HG03469 (cell line): ENCODE data around the gene CYBA.
A peak's percentile ranks its signal among the peaks of the same experiment; 100 is the strongest.

Experiments
- ATAC-seq: cut with Tn5 transposase; IDR thresholded peaks from one replicate; pipeline ENCODE4 v1.9.1; 2021; ENCODE audit warnings: mild to moderate bottlenecking, moderate library complexity, moderate number of reproducible peaks; ENCODE audit not compliant: unreplicated experiment

The CYBA gene

DNA sequence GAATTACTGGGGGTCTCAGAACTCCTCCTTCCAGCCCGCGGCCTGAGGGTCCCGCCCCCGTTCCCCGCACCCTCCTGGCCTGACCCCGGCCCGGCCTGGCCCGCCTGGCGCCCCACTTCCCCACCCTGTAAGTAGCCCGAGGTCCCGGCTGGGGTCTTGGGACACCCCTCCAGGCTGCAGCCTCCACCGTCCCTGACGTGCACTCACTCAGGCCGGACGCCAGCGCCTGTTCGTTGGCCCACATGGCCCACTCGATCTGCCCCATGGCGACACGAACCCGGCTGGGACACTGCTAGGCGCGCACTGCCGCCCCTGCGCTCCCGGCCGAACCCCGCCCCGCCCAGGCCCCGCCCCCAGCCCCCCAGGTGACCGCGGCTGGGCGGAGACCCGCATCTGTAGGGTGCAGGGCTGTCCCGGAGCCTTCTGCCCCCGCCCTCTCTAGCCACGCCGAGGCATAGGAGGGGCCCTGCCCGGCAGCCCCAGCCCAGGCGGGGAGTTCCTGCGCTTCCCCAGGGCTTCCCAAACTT is at the start of gene CYBA:
Gene CYBA, minus strand, starts transcription at position 305 of the 527 bp plus-strand sequence. Its CDS starts 40 bp downstream, at position 265.
- peak; percentile 28 for ATAC-seq

DNA sequence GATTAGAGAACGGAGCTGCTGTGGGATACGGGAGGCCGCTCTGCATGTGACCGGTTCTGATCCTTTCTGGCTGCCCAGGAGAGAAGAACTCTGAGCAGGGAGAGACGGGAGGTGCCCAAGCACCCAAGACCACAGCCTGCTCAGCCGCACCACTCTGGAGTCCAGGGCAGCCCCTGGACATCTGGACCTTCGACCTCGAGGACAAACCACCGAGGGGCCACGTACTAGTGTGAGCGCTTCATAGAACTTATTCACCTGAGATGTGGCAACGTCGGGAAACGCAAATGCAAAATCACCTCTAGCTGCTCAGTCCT is 49.4 kb upstream of the CYBA start:
- no peak for ATAC-seq

DNA sequence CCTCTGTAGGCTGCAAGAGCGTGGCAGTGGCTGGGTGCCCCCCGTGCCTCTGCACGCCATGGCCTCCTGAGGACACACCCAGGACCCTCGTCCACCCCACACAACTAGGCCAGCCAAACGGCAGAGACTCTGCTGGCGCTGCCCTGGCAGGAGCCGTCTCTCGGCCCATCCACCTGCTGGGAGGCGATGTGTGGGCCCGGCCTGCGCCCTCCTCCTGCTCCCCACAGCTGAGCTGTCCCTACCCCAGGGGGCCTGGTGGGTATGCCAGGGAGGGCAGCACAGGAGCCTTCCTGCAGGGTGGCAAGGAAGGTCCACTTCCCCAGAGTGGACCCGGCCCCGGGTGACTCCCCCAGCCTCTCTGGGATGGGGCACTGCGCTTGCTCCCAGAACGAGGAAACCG is 48.3 kb upstream of the CYBA start:
- no peak for ATAC-seq

DNA sequence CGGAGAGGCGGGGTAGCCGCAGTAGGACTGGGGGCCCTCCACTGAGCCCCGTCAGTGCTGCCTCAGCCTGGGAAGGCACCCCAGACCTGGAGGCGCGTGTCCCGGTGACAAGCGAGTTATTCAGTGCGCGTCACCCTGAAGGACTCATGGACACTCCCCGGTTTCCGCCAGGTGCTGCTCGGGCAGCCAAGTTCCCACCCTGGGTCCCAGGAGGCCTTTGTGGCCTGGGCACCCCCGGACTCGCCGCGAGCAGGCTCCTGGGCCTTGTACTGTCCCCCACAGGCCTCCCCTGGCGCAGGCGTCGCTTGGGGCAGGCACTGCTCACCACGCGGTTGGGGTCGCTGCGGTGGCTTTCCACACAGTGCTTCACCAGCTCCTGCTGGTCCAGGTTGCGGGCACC is 47.8 kb upstream of the CYBA start:
- no peak for ATAC-seq

DNA sequence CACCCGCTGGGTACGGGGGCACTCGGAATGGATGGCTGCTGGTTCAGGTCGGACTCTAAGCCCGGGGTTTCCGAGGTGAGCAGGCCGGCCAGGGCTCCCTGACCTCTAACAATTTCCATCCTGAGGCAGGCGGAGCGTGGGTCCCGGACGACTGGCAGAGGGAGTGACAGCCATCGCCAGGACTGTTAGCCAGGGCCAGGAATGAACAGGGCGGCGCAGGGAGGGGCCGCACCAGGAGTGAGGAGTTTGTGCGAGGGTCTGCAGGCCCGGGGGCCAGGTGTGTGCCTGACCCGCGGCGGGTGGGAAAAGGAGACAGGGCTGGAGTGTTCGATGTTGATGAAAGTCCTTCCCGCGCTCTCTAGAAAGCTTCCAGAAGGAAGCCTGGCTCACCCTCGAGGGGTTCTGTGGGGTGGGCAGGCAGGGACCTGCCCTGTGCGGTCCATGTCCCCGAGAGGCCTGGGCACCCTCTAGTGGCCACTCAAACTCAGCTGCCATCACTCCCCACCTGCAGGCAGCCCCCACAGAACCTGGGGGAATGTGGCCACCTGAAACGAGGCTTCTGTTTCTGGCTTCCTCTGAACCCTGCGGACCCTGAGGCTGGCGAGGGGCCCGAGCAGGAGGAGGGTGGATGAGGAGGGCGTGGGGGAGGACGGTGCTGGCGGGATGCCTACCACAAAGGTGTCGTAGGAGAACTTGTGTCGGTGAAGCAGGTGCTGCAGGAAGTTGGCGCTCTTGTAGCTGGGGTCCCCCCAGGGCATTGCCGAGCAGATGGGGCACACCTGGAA is 47.2 kb upstream of the CYBA start:
- no peak for ATAC-seq

DNA sequence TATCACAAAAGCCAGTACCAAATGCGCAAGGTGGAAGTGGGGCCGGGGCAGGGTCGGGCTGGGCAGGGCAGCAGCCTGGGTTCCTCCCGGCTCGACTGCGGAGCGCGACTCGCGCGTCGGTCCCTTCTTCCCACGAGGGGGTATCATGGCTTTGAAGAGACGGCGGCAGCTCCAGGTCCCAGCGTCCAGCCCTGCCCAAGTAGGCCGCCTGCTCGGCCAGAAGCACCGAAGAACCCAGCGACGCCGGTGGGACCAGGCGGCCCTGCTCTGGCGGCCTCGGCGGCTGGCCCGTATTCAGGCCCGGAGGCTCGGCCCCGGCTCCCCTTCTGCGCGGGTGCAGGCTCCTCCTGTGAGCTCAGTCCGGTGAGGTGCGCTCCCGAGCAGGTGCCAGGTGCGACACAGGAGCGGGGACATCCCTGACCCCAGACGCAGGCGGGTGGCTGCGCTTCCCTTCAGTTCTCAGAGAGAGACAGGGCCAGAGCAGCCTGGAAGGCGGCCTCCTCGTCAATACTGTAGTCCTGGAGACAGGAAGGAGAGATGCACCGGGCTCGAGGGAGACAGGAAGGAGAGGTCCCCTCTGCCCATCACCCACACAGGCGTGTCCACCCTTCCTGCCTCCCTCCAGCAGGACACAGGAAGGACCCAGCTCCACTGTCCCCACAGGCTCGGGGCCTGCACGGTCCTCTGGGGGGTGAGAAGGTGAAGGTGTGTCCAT is 46.4 kb upstream of the CYBA start:
- ATAC-seq = no peak

DNA sequence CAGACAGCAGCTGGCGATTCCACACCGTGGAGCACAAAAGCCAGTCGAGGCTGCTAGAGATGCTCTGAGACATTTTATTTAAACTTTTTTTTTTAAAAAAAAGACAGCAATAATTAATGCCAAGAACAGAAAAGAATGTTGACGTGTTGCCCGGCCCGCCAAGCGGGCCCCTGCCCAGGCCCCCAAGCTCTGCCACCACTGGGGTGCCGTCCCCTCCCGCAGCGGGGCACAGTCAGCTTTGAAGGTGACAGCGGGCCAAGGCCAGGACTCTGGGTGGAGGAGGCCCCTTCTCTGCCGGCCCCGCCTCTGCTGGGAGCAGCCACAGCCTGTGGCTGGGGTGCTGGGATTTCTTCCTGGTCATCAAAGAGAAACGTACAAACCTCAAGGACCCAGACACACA is 45.6 kb upstream of the CYBA start:
- ATAC-seq = no peak

DNA sequence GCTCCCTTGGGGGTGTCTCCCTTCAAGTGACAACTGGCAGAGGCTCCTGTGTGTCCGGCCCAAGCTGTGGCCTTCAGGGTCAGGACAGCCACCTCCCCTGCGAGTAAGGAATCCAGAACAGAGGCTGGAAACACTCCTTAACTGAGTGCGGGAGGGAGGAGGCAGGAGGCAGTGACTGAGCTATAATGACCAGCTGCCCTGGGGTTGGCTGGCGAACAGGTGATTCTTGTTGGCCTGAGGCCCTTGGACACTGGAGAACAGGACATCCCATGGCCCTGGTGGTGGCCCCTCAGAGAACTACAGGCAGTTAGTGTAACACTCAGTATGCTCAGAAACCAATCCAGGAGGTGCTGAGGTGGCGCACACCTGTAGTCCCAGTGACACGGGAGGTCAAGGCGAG is 44.9 kb upstream of the CYBA start:
- ATAC-seq = no peak

DNA sequence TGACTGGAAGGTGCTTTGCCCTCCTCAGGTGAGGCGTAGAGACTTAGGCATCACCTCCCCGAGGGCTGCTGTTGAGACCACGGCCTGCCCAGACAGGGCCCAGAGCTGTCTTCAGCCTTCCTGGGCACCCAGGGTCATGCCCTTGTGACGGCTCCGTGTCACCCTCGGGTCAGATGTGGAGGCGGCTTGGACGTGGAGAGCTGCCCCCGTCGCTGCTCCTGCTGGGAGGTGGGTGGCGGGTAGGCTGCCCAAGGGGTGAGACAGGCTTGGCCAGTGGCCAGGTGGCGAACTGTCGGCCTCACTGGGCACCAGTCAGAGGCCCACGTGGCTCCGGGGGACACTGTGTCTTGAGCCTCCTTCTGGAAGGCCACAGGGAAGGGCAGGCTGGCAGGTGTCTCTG is 44.4 kb upstream of the CYBA start:
- no peak for ATAC-seq

DNA sequence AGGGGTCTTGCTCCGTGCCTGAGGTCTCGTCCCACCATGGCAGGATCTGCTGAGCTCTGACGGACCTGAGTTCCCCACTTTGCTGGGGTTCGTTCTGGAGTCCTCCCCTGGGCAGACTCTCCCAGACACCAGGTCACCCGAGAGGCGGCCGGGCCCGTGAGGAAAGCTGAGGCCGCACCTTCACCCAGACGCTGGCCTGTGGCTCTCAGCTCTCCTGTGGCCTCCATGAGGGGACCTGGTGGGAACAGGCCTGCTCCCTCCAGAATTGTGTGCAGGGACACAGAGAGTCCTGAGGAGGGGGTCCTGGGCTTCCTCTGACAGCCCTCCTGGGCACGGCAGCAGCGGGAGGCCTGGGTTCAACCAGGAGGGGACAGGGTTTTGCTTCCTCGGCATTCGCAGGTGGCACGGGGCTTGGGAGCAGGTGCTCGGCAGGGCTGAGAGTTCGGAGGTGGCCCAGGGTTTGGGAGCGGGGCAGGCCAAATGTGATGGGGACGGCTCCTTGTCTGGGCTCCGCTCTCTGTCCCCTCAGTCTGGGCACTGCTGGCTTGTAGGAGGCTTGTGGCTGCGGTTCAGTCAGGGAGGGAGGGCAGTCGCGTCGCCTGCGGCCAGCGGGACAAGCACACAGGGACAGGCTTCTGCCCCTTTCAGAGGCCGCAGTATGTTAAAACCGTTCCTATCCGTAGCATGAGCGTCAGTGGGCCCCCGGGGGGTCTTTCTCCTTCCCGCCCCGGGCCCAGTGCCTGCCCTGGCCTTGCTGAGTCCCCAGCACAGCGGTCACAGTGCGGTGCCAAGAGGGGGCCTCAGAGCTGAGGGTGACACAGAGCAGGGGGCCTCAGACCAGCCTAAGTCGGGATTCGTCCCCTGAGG is 43.6 kb upstream of the CYBA start:
- no peak for ATAC-seq

DNA sequence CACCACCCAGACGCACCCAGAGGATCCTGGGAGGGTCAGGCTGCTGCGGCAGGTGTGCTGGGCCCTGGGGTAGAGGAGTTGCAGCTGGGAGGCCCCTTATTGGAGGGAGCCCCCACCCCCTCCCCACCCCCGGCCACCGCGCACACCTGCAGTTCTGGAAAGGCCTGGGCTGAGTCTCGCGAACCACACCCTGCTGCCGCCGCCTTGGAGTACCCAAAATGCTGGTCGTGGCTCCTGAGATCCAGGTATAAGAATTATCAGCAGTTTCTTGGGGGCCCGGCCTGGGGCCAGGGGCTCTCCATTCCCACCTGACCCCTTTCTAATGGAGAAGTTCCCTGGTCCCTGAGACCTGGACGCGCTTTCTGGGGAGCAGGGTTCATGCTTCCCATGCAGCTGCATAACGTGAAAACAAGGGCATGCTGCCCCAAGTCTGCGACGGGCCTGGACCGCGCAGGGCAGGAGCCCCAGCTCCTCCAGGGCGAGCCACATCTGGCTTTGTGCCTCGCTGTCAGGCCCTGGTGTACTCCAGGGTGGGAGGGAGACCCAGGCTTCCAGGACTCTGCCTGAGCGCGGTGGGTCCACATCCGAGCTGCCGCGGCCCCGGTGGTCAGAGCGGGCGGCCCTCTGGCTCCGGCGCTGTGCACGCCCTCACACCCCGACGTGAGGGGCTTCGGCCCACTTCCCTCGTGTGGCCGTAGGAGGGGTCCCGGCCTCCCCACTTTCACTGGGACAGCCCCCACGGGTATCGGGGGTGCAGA is 42.7 kb upstream of the CYBA start:
- ATAC-seq = no peak

DNA sequence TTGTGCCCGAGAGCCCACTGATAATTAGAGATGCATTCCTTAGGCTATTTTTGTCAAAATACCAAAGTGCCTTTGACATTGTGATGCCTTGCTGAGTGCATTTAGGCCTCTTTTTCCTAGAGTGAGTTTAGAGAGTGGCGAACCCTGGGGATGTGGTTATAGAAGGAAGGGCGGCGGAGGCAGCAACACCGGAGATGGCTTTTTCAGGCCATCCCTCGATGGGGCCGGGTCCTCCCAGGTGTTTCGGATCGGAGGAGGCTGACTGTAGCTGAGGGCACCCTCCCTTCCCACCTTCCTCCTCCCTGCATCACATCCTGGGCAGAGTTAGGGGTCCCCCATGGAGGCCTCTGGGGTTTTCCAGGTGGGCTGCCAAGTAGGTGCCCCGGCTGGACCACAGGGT is 42.0 kb upstream of the CYBA start:
- no peak for ATAC-seq

DNA sequence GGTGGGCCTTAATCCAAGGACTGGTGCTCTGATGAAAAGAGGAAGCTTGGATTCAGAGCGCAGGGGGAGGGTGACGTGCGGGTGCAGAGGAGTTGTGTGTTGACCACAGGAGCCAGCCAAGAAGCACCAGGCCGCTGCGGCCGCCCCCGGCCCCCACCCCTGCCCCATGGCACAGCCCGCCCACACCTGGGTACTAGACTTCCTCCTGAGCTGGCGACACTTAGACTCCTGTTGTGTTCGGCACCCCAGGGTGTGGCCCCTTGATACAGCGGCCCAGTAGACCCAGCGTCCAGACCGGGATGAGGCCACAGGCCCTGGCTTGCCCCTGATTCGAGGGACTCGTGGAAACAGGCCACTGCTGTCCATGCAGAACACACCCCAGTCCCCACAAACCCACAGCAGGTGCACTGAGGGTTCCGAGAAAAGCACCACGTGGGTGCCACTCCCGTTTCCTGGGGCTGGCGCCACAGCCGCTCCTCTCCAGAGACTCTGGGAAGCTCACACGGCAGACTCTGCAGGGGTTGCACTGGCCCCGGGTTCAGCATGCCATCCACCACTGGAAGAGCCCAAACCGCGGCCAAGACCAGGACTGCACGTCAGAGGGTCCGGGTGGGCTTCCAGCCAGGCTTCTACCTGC is 41.2 kb upstream of the CYBA start:
- no peak for ATAC-seq

DNA sequence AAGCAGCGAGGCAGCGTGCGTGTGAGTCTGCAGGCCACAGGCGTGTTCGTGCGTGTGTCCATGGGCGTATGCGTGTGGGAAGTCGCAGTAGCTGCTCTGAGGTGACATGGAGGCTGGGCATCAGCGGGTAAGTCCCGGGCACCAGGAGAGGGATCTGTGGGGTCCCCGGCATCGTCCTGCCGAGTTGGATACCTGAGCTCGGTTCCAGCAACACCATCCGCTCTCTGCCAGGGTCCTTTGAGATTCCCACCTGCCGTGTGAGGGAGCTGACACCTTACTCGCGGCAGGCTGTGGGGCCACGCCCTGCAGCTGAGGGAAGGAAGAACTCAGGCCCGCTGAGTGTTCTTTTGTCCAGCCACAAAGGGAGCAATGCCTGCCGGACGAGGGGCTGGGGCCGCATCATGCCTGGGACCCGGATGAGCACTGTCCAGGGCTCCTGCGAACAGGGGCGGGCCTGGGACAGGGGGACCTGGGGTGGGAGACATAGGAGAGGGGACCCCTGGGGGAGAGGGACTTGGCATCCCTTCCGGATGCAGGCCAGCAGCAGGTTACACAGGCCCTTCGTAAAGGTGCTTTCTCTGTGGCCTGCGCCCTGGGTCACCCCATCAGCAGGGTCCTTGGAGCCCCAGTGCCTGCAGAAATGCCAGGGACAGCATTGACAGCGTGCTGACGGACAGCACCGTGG is 40.4 kb upstream of the CYBA start:
- no peak for ATAC-seq

DNA sequence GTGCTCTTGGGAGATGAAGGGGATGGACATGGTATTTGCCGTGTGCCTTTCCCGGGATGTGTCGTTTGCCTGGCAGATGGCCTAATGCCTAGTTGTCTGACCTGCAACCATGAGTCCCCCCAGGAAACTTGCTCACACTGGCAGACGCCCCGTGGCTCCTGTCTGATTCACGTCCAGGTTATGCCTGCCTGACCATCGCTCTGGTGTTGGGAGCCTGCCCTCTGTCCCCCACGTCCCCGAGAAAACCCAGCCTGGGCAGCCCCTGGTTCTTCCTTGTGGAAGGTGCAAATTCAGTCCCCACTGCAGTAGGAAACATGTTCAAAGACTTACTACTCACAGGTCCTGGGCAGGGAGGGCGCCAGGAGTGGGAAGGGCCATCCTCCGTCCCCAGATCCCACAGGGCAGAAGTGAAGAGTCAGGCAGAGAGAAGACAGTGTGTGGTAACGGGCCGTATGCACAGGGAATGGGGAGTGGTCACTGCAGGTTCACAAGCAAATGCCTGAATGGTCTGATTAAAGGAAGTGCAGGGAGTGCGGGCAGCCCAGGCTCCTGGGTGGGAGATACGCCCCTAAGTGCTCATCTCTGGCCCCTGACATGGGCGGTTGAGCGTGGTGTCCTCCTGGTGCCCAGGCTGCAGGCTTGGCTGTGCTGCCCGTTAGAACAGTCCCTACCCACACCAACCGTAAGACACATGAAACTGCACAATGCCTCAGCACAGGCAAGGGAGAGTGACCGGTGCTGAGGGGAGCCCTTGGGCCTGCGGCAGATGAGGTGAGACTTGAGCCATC is 39.7 kb upstream of the CYBA start:
- no peak for ATAC-seq

DNA sequence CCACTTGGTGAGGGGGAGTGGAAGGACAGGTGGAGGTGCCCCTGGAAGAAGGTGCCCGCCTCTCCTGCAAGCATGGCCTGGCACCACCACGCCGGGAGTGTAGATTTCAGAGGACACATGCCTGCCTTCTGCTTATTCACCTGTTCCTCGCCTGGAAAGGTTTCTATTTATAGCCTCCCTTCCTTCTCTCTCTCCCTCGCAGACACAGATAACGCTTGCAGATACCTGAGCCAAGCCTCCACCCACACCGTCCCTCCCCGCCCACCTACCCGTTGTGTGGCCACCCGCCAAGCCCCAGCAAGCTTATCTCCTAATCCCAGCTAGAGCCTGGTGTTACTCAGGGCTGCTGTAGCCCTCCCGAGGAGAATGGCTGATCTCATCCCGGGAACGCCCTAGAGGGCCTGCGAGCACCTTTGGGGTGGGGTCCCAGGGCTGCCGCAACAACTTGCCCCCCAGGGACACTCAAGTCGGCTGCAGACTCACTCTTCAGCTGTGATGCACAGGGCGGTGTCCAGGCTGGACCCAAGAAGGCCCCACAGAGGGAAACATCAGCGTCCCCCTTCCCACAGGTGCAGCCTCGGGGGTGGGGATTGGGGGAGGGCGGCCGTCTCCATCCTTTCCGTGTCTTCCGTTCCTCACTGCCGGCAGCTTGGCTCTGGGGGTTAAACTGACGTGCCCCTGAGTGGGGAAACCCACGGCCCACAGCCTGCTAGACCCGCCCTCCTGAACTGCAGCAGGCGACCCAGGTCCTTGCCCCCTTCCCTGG is 37.3 kb upstream of the CYBA start:
- ATAC-seq = no peak

DNA sequence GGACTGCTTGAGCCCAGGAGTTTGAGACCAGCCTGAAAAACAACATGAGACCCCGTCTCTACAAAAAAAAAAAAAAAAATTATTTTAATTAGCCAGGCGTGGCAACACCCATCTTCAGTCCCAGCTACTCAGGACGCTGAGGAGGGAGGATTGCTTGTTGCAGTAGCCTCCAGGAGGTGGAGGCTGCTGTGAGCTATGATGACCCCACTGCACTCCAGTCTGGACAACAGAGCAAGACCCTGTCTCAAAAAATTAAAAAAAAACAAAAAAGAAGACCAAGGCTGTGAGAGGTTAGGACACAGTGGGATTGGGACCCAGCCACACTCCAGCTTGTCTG is 36.8 kb upstream of the CYBA start:
- no peak for ATAC-seq

DNA sequence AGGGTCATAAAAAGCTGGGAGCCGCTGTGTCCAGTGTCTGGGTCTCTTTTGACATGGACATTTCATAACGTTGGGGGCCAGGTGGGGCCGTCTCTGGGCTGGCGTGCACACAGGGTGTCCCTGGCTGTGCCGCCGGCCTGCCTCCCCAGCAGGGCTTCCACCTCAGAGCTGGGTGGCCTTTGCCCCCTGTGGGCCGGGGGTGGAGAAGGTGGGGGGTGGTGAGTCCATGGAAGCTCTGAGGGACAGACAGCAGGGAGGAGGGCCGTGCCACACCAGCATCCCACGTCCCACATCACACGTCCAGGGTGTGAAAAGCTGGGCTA is 36.4 kb upstream of the CYBA start:
- ATAC-seq = no peak
